Ascending aorta (tissue), 2 donors: ENCODE results near the gene KLF7. TPM values are rescaled to one million over a fixed set of nuclear protein-coding genes. Genes with fewer than 3 reads are reported as not detected.

Experiments used
- DNase-seq, 2 donors: peaks; one replicate each; pipeline ENCODE4 v3.0.0-alpha.2; 2019; ENCODE audit warnings: low spot score in 2 of 2
- H3K27ac ChIP-seq, 2 donors: fragments of 200-600 bp; sonication (generic); one replicate each; pipeline ENCODE4 v1.5.1; 2016 to 2017; ENCODE audit warnings: mild to moderate bottlenecking in 1 of 2
- H3K27me3 ChIP-seq: fragments of 200-600 bp; sonication (generic); one replicate; pipeline ENCODE4 v1.5.1; 2017
- H3K36me3 ChIP-seq, 2 donors: fragments of 200-600 bp; sonication (generic); one replicate each; pipeline ENCODE4 v1.5.1; 2016
- H3K4me1 ChIP-seq, 2 donors: fragments of 200-600 bp; sonication (generic); one replicate each; pipeline ENCODE4 v1.5.1; 2016 to 2017; ENCODE audit warnings: mild to moderate bottlenecking in 1 of 2
- H3K4me3 ChIP-seq, 2 donors: fragments of 200-600 bp; sonication (generic); one replicate each; pipeline ENCODE4 v1.5.1; 2016 to 2017; ENCODE audit warnings: mild to moderate bottlenecking in 1 of 2
- H3K9me3 ChIP-seq, 2 donors: fragments of 200-600 bp; sonication (generic); one replicate each; pipeline ENCODE4 v1.5.1; 2016
- intact Hi-C: fragments of 100-400 bp; cut with DNase I; formaldehyde crosslinking; loops from one replicate; pipeline ENCODE4 v1.15.1; 2023
- total RNA-seq: library from RNA; depleted of rRNA; stranded (reverse); fragments of >200 nt; gene quantifications from one replicate; pipeline ENCODE4 v1.1.0, GENCODE V29; 2016
- TF ChIP-seq, protein P1 (sequence below), 3 experiments: fragments of 200-600 bp in 2 of 3; fragments of 450-650 bp in 1 of 3; sonication (generic) in 2 of 3; IDR thresholded peaks; one replicate each; pipeline ENCODE4 v1.5.1; 2016 to 2019; ENCODE audit warnings: antibody characterized with exemption in 3 of 3, mild to moderate bottlenecking in 1 of 3, moderate library complexity in 1 of 3

The KLF7 gene
- total RNA-seq, 1 donor from 2014 or later: 17.0 TPM

- no peak overlapping the region for H3K4me3 ChIP-seq
- no peaks in the 10 kb centered on the region for H3K9me3 ChIP-seq
- TF ChIP-seq, protein P1, sequence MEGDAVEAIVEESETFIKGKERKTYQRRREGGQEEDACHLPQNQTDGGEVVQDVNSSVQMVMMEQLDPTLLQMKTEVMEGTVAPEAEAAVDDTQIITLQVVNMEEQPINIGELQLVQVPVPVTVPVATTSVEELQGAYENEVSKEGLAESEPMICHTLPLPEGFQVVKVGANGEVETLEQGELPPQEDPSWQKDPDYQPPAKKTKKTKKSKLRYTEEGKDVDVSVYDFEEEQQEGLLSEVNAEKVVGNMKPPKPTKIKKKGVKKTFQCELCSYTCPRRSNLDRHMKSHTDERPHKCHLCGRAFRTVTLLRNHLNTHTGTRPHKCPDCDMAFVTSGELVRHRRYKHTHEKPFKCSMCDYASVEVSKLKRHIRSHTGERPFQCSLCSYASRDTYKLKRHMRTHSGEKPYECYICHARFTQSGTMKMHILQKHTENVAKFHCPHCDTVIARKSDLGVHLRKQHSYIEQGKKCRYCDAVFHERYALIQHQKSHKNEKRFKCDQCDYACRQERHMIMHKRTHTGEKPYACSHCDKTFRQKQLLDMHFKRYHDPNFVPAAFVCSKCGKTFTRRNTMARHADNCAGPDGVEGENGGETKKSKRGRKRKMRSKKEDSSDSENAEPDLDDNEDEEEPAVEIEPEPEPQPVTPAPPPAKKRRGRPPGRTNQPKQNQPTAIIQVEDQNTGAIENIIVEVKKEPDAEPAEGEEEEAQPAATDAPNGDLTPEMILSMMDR (IDR thresholded peaks at IDR 0.05): no peak
- no peak for DNase-seq
- H3K36me3 ChIP-seq: peaks cover 34 to 53% of the 10 kb centered on the region in 2 donors
- no peaks in the 10 kb centered on the region for H3K27me3 ChIP-seq
- intact Hi-C loops: no loop called here
- no peak overlapping the region for H3K27ac ChIP-seq
- H3K4me1 ChIP-seq: no peaks in the 10 kb centered on the region
Measured at GRCh38 chr2:207103132-207103531, 62.6 kb downstream of the KLF7 start.

DNA sequence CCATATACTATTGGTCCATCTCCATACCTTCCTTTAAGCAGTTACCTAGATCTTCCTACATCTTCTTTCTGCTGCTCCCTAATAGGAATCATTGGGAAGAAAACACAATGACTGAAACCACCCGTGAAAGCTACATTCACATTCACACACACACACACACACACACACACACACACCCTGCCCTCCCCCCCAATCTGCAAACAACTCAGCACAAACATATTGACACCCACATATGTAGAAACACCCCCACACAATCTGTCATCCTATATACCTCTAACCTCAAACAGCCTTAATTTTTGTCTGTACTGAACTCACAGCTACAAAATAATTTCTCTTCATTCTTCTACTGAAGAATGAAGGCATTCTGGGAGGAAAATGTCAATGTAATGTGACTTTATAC is 63.8 kb downstream of the KLF7 start:
- no peaks in the 10 kb centered on the region for H3K27me3 ChIP-seq

GRCh38 chr2:207097278-207097677 is 68.5 kb downstream of the KLF7 start:
- Histone ChIP-seq H3K27me3 (no peaks in the 10 kb centered on the region), H3K4me1 (peaks cover 0 to 9% of the 10 kb centered on the region in 2 donors), H3K9me3 (peaks cover 0 to under 1% of the 10 kb centered on the region in 2 donors), H3K36me3 (peaks cover 0 to 11% of the 10 kb centered on the region in 2 donors), H3K27ac (no peak overlapping the region), H3K4me3 (no peak overlapping the region)
- TF ChIP-seq, protein P1 (IDR thresholded peaks at IDR 0.05): no peak
- DNase-seq: no peak
- intact Hi-C loops: no loop called here

More for the DNA sequence above, 63.8 kb downstream of the KLF7 start:
- peaks cover 27 to 43% of the 10 kb centered on the region in 2 donors for H3K36me3 ChIP-seq
- H3K4me1 ChIP-seq: peaks cover 0 to 5% of the 10 kb centered on the region in 2 donors
- TF ChIP-seq, protein P1 (IDR thresholded peaks at IDR 0.05): no peak
- no peak for DNase-seq
- no peaks in the 10 kb centered on the region for H3K9me3 ChIP-seq
- H3K4me3 ChIP-seq: no peak overlapping the region
- H3K27ac ChIP-seq: no peak overlapping the region
- intact Hi-C loops: no loop called here

- H3K36me3 ChIP-seq: peaks cover 0 to 3% of the 10 kb centered on the region in 2 donors
- no peak overlapping the region for H3K4me3 ChIP-seq
- H3K27ac ChIP-seq: no peak overlapping the region
- no peaks in the 10 kb centered on the region for H3K27me3 ChIP-seq
- H3K4me1 ChIP-seq: peaks cover 0 to 15% of the 10 kb centered on the region in 2 donors
- intact Hi-C loops: no loop called here
- TF ChIP-seq, protein P1 (IDR thresholded peaks at IDR 0.05): no peak
- DNase-seq: no peak
- peaks cover 0 to 3% of the 10 kb centered on the region in 2 donors for H3K9me3 ChIP-seq
Measured at GRCh38 chr2:207095963-207096362, 69.8 kb downstream of the KLF7 start.

GRCh38 chr2:207093234-207093633 is 72.5 kb downstream of the KLF7 start:
- no peak for DNase-seq
- peaks cover 1 to 2% of the 10 kb centered on the region in 2 donors for H3K36me3 ChIP-seq
- intact Hi-C loops: no loop called here
- TF ChIP-seq, protein P1 (IDR thresholded peaks at IDR 0.05): no peak
- no peak overlapping the region for H3K27ac ChIP-seq
- peaks cover 0 to 3% of the 10 kb centered on the region in 2 donors for H3K9me3 ChIP-seq
- no peak overlapping the region for H3K4me3 ChIP-seq
- no peaks in the 10 kb centered on the region for H3K27me3 ChIP-seq
- peaks cover 4 to 39% of the 10 kb centered on the region in 2 donors for H3K4me1 ChIP-seq

DNA sequence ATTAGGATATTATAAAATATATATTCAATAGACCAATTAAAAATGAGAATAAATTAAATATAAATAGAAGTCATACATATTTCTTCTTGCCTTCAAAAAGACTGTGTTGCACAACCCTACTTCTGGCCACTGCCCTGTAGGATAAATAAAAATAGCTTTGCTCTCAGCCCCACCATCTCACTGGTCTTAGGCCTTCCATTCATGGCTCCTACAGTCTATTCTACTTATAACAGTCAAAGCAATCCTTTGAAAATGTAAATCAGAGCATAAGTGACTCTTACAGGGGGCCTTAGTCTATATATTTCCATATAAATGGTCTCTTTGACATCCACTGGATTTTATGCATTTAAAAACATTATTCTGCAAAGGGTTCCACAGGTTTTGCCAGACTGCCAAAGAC is 72.9 kb downstream of the KLF7 start:
- Histone ChIP-seq H3K36me3 (peaks cover 5 to 6% of the 10 kb centered on the region in 2 donors), H3K4me1 (peaks cover 4 to 40% of the 10 kb centered on the region in 2 donors), H3K9me3 (peaks cover 0 to 3% of the 10 kb centered on the region in 2 donors), H3K4me3 (no peak overlapping the region), H3K27me3 (no peaks in the 10 kb centered on the region), H3K27ac (no peak overlapping the region)
- TF ChIP-seq, protein P1 (IDR thresholded peaks at IDR 0.05): no peak
- DNase-seq: no peak
- intact Hi-C loops: no loop called here
